Adrenal gland (tissue), 5 donors: ENCODE results near the gene ENTPD5.

Experiments used
- POLR2A ChIP-seq, 2 donors: fragments of 450-650 bp; IDR thresholded peaks; one replicate each; pipeline ENCODE4 v1.6.1; 2017; ENCODE audit warnings: antibody characterized with exemption in 2 of 2, mild to moderate bottlenecking in 2 of 2, moderate library complexity in 1 of 2
- TF ChIP-seq, protein P1 (sequence below), 6 experiments: fragments of 450-650 bp in 4 of 6; fragments of 200-600 bp in 2 of 6; sonication (generic) in 1 of 6; IDR thresholded peaks; 1 replicate in 5 of 6; 2 replicates in 1 of 6; pipeline versions ENCODE4 v1.5.1 to v1.8.0; 2016 to 2021; ENCODE audit warnings: antibody characterized with exemption in 6 of 6, mild to moderate bottlenecking in 2 of 6, moderate library complexity in 1 of 6
- donor health status: DM: no; HTN: no; CAD: no.

DNA sequence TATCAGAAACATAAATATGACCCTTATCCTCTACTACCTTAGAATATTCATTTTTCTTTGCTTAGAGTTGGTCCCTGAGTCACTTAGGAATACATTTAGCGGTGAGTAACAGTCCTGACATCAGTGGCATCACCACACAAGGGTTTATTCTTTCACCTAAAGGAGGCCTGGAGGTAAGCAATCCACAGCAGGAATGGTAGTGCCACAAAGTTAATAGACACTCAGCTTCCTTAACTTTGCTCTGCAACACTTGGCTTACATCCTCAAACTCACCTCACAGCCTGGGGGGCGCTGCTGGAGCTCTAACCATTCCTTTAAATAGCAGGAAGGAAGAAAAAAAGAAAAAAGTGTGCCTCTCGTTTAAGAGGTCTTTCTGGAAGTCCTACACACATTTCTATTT lies 29.2 kb upstream of the ENTPD5 start:
- TF ChIP-seq, protein P1, sequence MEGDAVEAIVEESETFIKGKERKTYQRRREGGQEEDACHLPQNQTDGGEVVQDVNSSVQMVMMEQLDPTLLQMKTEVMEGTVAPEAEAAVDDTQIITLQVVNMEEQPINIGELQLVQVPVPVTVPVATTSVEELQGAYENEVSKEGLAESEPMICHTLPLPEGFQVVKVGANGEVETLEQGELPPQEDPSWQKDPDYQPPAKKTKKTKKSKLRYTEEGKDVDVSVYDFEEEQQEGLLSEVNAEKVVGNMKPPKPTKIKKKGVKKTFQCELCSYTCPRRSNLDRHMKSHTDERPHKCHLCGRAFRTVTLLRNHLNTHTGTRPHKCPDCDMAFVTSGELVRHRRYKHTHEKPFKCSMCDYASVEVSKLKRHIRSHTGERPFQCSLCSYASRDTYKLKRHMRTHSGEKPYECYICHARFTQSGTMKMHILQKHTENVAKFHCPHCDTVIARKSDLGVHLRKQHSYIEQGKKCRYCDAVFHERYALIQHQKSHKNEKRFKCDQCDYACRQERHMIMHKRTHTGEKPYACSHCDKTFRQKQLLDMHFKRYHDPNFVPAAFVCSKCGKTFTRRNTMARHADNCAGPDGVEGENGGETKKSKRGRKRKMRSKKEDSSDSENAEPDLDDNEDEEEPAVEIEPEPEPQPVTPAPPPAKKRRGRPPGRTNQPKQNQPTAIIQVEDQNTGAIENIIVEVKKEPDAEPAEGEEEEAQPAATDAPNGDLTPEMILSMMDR (IDR thresholded peaks at IDR 0.05), result no peak
- TF ChIP-seq POLR2A (IDR thresholded peaks at IDR 0.05), result no peak
